Measurements from ENCODE around the gene FNDC11.

The FNDC11 gene

GRCh38 chr20:63548542-63548941 is 5.4 kb upstream of the FNDC11 start:
- Histone ChIP-seq H3K27me3 (ENCODE audit: control insufficient read depth, insufficient read depth, low read length) (no peaks in the 10 kb centered on the region), H3K9ac (ENCODE audit: low read depth, low read length) (no peak overlapping the region), H3K4me1 (ENCODE audit: control insufficient read depth, insufficient read depth, low read length) (peaks cover 30% of the 10 kb centered on the region), H3K4me3 (ENCODE audit: low read depth, low read length) (no peak overlapping the region), H3K36me3 (ENCODE audit: control insufficient read depth, insufficient read depth, low read length) (no peaks in the 10 kb centered on the region), H3K9me3 (ENCODE audit: control insufficient read depth, insufficient read depth, low read length) (no peaks in the 10 kb centered on the region), H3K27ac (ENCODE audit: low read depth, low read length) (no peak overlapping the region)

DNA sequence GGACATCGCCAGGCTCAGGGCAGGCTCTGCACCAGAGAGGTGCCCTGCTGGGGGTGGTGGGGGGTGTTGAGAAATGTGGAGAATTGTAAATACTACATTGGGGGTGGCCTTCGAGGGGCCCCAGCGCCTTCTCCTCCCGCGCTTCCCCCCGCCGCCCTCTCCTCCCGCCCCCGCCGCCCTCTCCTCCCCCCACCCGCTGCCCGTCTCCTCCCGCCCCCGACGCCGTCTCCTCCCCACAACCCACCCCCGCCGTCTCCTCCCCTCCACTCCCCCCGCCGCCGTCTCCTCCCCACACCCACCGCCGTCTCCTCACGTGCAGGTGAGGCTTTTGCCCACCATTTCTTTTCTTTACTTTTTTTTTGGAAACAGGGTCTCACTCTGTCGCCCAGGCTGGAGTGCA is 4.9 kb upstream of the FNDC11 start:
- Histone ChIP-seq H3K4me3 (ENCODE audit: low read depth, low read length) (no peak overlapping the region), H3K4me1 (ENCODE audit: control insufficient read depth, insufficient read depth, low read length) (peaks cover 30% of the 10 kb centered on the region), H3K27me3 (ENCODE audit: control insufficient read depth, insufficient read depth, low read length) (no peaks in the 10 kb centered on the region), H3K9me3 (ENCODE audit: control insufficient read depth, insufficient read depth, low read length) (no peaks in the 10 kb centered on the region), H3K36me3 (ENCODE audit: control insufficient read depth, insufficient read depth, low read length) (no peaks in the 10 kb centered on the region), H3K27ac (ENCODE audit: low read depth, low read length) (no peak overlapping the region), H3K9ac (ENCODE audit: low read depth, low read length) (no peak overlapping the region)

GRCh38 chr20:63549679-63550282 is 4.2 kb upstream of the FNDC11 start:
- H3K9me3 ChIP-seq (ENCODE audit: control insufficient read depth, insufficient read depth, low read length) = no peaks in the 10 kb centered on the region
- peaks cover 35% of the 10 kb centered on the region for H3K4me1 ChIP-seq (ENCODE audit: control insufficient read depth, insufficient read depth, low read length)
- H3K36me3 ChIP-seq (ENCODE audit: control insufficient read depth, insufficient read depth, low read length) = no peaks in the 10 kb centered on the region
- H3K9ac ChIP-seq (ENCODE audit: low read depth, low read length) = no peak overlapping the region
- H3K4me3 ChIP-seq (ENCODE audit: low read depth, low read length) = no peak overlapping the region
- H3K27ac ChIP-seq (ENCODE audit: low read depth, low read length) = no peak overlapping the region
- H3K27me3 ChIP-seq (ENCODE audit: control insufficient read depth, insufficient read depth, low read length) = no peaks in the 10 kb centered on the region

GRCh38 chr20:63551068-63551467 is 2.9 kb upstream of the FNDC11 start:
- Histone ChIP-seq H3K36me3 (ENCODE audit: control insufficient read depth, insufficient read depth, low read length) (no peaks in the 10 kb centered on the region), H3K4me3 (ENCODE audit: low read depth, low read length) (no peak overlapping the region), H3K4me1 (ENCODE audit: control insufficient read depth, insufficient read depth, low read length) (peaks cover 35% of the 10 kb centered on the region), H3K27me3 (ENCODE audit: control insufficient read depth, insufficient read depth, low read length) (no peaks in the 10 kb centered on the region), H3K9ac (ENCODE audit: low read depth, low read length) (no peak overlapping the region), H3K9me3 (ENCODE audit: control insufficient read depth, insufficient read depth, low read length) (no peaks in the 10 kb centered on the region), H3K27ac (ENCODE audit: low read depth, low read length) (no peak overlapping the region)

- H3K27ac ChIP-seq (ENCODE audit: low read depth, low read length) = peak overlapping the region; percentile 77
- H3K36me3 ChIP-seq (ENCODE audit: control insufficient read depth, insufficient read depth, low read length) = no peaks in the 10 kb centered on the region
- no peaks in the 10 kb centered on the region for H3K9me3 ChIP-seq (ENCODE audit: control insufficient read depth, insufficient read depth, low read length)
- H3K9ac ChIP-seq (ENCODE audit: low read depth, low read length) = peak overlapping the region; percentile 16; the same call in 1 of the 2 replicates
- H3K4me3 ChIP-seq (ENCODE audit: low read depth, low read length) = peak overlapping the region; percentile 51
- H3K4me1 ChIP-seq (ENCODE audit: control insufficient read depth, insufficient read depth, low read length) = peaks cover 29% of the 10 kb centered on the region
- H3K27me3 ChIP-seq (ENCODE audit: control insufficient read depth, insufficient read depth, low read length) = no peaks in the 10 kb centered on the region
Observed at GRCh38 chr20:63552481-63553249, 1.3 kb upstream of the FNDC11 start.

DNA sequence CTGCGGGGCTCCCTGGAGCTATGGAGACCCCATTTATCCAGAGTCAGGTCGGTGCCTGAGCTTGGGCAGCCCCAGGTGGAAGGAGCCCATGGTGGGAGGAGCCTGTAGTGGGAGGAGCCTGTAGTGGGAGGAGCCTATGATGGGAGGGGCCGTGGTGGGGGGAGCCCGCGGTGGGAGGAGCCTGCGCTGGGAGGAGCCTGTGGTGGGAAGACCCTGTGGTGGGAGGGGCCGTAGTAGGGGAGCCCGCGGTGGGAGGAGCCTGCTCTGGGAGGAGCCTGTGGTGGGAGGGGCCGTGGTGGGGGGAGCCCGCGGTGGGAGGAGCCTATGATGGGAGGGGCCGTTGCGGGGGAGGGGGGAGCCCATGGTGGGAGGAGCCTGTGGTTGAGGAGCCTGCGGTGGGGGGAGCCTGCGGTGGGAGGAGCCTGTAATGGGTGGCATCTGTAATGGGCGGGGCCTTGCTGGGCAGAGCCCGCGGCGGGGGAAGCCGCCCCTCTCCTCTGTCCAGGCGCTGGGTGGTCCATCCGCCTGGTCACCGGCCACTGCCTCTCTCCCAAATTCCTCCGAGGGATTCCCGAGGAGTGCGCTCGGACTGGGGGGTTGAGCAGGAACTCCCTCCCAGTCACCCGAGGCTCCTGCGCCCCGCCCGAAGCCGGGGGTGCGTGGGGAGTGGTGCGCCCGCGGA is 567 bp upstream of the FNDC11 start:
- H3K27me3 ChIP-seq (ENCODE audit: control insufficient read depth, insufficient read depth, low read length) = no peaks in the 10 kb centered on the region

DNA sequence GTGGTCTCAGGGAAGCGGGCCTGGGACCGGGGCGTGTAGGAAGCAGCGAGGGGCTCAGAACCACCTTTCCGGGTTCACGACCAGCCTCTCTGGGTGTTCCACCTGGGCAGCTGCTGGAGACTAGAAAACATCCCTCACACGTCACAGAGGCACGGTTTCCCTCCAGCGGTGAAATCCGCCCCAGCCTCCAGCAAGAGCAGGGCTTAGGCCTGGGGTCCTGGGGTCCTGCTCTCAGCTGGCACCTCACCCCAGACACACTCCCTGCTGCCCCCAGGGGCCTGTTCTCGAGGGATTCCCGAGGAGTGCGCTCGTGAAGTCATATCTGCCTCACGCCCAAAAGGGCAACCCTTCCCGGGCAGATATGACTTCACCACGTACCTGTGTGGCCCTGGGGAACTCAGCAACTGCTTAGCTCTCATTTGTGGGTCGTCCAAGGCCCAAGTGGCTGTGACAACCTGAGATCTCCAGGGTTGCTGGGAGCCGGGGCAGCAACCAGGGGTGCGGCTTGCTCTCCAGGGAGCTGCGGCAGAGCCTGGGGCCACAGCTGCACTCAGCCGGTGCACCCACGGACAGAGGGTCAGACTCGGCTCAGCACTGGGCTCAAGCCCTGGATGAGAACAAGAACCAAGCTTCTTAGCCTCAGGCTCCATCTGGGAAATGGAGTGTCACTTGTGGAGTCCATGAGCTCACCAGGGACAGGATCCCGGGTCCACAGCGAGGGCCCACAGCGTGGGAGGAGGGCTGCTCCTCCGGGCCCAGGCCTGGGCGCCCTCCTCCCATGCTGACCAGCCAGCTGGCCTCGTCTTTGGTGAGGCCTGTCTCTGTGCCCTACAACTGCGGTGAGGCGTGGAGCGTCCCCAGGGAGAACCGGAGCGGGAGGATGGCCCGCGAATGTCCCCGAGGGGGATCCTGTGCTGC is 661 bp downstream of the FNDC11 start:
- H3K27me3 ChIP-seq (ENCODE audit: control insufficient read depth, insufficient read depth, low read length) = no peaks in the 10 kb centered on the region
- H3K27ac ChIP-seq (ENCODE audit: low read depth, low read length) = no peak overlapping the region
- H3K9ac ChIP-seq (ENCODE audit: low read depth, low read length) = no peak overlapping the region
- no peaks in the 10 kb centered on the region for H3K9me3 ChIP-seq (ENCODE audit: control insufficient read depth, insufficient read depth, low read length)
- H3K36me3 ChIP-seq (ENCODE audit: control insufficient read depth, insufficient read depth, low read length) = no peaks in the 10 kb centered on the region
- peaks cover 17% of the 10 kb centered on the region for H3K4me1 ChIP-seq (ENCODE audit: control insufficient read depth, insufficient read depth, low read length)
- H3K4me3 ChIP-seq (ENCODE audit: low read depth, low read length) = peak overlapping the region; percentile 87

More for the DNA sequence above, 567 bp upstream of the FNDC11 start:
- H3K27ac ChIP-seq (ENCODE audit: low read depth, low read length) = peak overlapping the region; percentile 77
- peak overlapping the region; percentile 87 for H3K4me3 ChIP-seq (ENCODE audit: low read depth, low read length)
- H3K9me3 ChIP-seq (ENCODE audit: control insufficient read depth, insufficient read depth, low read length) = no peaks in the 10 kb centered on the region
- peak overlapping the region; percentile 16; the same call in 1 of the 2 replicates for H3K9ac ChIP-seq (ENCODE audit: low read depth, low read length)
- H3K4me1 ChIP-seq (ENCODE audit: control insufficient read depth, insufficient read depth, low read length) = peaks cover 22% of the 10 kb centered on the region
- no peaks in the 10 kb centered on the region for H3K36me3 ChIP-seq (ENCODE audit: control insufficient read depth, insufficient read depth, low read length)

DNA sequence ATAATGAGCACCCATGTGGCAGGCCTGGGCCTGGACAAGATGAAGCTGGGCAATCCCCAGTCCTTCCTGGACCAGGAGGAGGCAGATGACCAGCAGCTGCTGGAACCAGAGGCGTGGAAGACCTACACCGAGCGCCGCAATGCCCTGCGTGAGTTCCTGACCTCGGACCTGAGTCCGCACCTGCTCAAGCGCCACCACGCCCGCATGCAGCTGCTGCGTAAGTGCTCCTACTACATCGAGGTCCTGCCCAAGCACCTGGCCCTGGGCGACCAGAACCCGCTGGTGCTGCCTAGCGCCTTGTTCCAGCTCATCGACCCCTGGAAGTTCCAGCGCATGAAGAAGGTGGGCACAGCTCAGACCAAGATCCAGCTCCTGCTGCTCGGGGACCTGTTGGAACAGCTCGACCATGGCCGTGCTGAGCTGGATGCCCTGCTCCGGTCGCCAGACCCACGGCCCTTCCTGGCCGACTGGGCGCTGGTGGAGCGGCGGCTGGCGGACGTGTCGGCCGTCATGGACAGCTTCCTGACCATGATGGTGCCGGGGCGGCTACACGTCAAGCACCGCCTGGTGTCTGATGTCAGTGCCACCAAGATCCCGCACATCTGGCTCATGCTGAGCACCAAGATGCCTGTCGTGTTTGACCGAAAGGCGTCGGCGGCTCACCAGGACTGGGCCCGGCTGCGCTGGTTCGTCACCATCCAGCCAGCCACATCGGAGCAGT is 1.9 kb downstream of the FNDC11 start:
- no peak overlapping the region for H3K9ac ChIP-seq (ENCODE audit: low read depth, low read length)
- no peak overlapping the region for H3K4me3 ChIP-seq (ENCODE audit: low read depth, low read length)
- peaks cover 17% of the 10 kb centered on the region for H3K4me1 ChIP-seq (ENCODE audit: control insufficient read depth, insufficient read depth, low read length)
- H3K36me3 ChIP-seq (ENCODE audit: control insufficient read depth, insufficient read depth, low read length) = 0 out of 2 replicates have a peak, but pooled peaks cover 4% of the 10 kb centered on the region
- no peaks in the 10 kb centered on the region for H3K27me3 ChIP-seq (ENCODE audit: control insufficient read depth, insufficient read depth, low read length)
- H3K27ac ChIP-seq (ENCODE audit: low read depth, low read length) = no peak overlapping the region
- H3K9me3 ChIP-seq (ENCODE audit: control insufficient read depth, insufficient read depth, low read length) = no peaks in the 10 kb centered on the region

DNA sequence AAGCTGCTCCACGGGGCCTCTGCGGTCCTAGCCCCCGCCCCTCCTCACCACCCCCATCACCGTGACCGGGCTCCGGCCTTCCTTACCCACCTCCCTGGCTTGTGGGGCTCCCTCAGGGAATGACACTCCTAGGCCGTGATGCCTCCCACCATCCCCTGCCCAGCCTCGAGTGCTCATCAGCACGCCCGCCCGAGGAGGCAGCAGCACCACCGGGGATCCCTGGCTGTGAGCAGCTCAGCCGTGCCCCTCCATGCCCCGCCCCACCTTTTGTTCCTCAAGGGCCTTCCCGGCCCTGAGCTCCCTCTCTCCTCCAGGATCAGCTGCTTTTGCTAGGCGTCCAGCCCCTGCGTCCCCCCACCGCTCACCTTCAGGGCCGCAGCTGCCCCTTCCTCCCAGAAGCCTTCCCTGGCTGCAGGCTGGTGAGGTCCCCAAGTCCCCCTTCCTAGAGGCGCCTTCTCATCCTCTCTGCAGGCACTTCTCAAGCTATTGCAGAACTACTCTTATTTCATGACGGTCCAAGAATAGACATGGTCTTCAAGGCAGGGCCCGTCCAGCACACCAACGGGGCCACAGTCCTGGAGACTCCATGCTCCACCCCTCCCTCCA is 3.0 kb downstream of the FNDC11 start:
- Histone ChIP-seq H3K4me1 (ENCODE audit: control insufficient read depth, insufficient read depth, low read length) (peaks cover 17% of the 10 kb centered on the region), H3K9ac (ENCODE audit: low read depth, low read length) (no peak overlapping the region), H3K27me3 (ENCODE audit: control insufficient read depth, insufficient read depth, low read length) (no peaks in the 10 kb centered on the region), H3K27ac (ENCODE audit: low read depth, low read length) (no peak overlapping the region), H3K36me3 (ENCODE audit: control insufficient read depth, insufficient read depth, low read length) (peaks cover 7% of the 10 kb centered on the region), H3K4me3 (ENCODE audit: low read depth, low read length) (no peak overlapping the region), H3K9me3 (ENCODE audit: control insufficient read depth, insufficient read depth, low read length) (no peaks in the 10 kb centered on the region)

- Histone ChIP-seq H3K27me3 (ENCODE audit: control insufficient read depth, insufficient read depth, low read length) (no peaks in the 10 kb centered on the region), H3K9ac (ENCODE audit: low read depth, low read length) (no peak overlapping the region), H3K4me3 (ENCODE audit: low read depth, low read length) (no peak overlapping the region), H3K9me3 (ENCODE audit: control insufficient read depth, insufficient read depth, low read length) (no peaks in the 10 kb centered on the region), H3K36me3 (ENCODE audit: control insufficient read depth, insufficient read depth, low read length) (peaks cover 7% of the 10 kb centered on the region), H3K27ac (ENCODE audit: low read depth, low read length) (no peak overlapping the region), H3K4me1 (ENCODE audit: control insufficient read depth, insufficient read depth, low read length) (peaks cover 12% of the 10 kb centered on the region)
Observed at GRCh38 chr20:63557481-63557891, 3.5 kb downstream of the FNDC11 start.

Data from HUES48 (cell line).